ENCODE data around the gene DPYSL5.

DNA sequence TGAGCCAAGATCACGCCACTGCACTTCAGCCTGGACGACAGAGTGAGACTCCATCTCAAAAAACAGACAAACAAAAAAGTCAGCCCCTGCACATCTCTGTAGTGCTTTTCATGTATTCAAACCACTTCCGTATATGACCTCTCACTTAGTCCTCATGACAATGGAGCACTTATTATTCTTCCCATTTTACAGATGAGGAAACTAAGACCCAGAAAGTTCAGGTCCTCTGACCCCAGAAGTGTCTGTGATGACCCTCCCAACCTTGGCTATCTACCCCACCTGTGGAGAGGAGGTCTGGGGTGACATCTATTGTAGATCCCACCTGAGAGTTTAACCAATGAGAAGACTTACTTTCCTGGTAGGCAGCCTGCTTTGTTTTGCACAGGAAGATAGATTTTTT is 100.9 kb downstream of the DPYSL5 start:
- TF ChIP-seq, protein P1, sequence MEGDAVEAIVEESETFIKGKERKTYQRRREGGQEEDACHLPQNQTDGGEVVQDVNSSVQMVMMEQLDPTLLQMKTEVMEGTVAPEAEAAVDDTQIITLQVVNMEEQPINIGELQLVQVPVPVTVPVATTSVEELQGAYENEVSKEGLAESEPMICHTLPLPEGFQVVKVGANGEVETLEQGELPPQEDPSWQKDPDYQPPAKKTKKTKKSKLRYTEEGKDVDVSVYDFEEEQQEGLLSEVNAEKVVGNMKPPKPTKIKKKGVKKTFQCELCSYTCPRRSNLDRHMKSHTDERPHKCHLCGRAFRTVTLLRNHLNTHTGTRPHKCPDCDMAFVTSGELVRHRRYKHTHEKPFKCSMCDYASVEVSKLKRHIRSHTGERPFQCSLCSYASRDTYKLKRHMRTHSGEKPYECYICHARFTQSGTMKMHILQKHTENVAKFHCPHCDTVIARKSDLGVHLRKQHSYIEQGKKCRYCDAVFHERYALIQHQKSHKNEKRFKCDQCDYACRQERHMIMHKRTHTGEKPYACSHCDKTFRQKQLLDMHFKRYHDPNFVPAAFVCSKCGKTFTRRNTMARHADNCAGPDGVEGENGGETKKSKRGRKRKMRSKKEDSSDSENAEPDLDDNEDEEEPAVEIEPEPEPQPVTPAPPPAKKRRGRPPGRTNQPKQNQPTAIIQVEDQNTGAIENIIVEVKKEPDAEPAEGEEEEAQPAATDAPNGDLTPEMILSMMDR (conservative IDR thresholded peaks at IDR 0.05; ENCODE audit: low read length), result no peak
- TF ChIP-seq EZH2phosphoT487 (IDR thresholded peaks at IDR 0.05; ENCODE audit: borderline replicate concordance), result no peak
